KOPT-K1 (cell line): ENCODE results near the gene F13A1.

ENCODE experiments used
- H3K27ac ChIP-seq: fragments of 200-600 bp; sonication (generic); 2 replicates; pipeline ENCODE4 v1.5.1; 2016; ENCODE audit warnings: antibody characterized with exemption, mild to moderate bottlenecking, low read depth, low read length; ENCODE audit not compliant: poor library complexity, severe bottlenecking
- H3K36me3 ChIP-seq: fragments of 200-600 bp; sonication (generic); 2 replicates; pipeline ENCODE4 v1.5.1; 2017; ENCODE audit warnings: antibody characterized with exemption, mild to moderate bottlenecking, low read length, moderate library complexity; ENCODE audit not compliant: insufficient read depth
- H3K9me3 ChIP-seq: fragments of 200-600 bp; sonication (generic); 2 replicates; pipeline ENCODE4 v1.5.1; 2017; ENCODE audit warnings: antibody characterized with exemption, low read length, mild to moderate bottlenecking; ENCODE audit not compliant: insufficient read depth, poor library complexity, severe bottlenecking

Gene F13A1

GRCh38 chr6:6319952-6320811 lies at the start of gene F13A1:
TSS of gene F13A1 (minus strand) at chr6:6320662. CDS start at chr6:6318664, 1,998 bp downstream.
- Histone ChIP-seq H3K9me3 (no peaks in the 10 kb centered on the region), H3K36me3 (no peaks in the 10 kb centered on the region), H3K27ac (no peak within 1 kb of the TSS)

- Histone ChIP-seq H3K9me3 (no peaks in the 10 kb centered on the region), H3K36me3 (no peaks in the 10 kb centered on the region), H3K27ac (no peak overlapping the region)
Measured at GRCh38 chr6:6368684-6369052, 48.2 kb upstream of the F13A1 start.

GRCh38 chr6:6368040-6368683 lies 47.7 kb upstream of the F13A1 start:
- H3K27ac ChIP-seq = no peak overlapping the region
- H3K9me3 ChIP-seq = no peaks in the 10 kb centered on the region
- H3K36me3 ChIP-seq = no peaks in the 10 kb centered on the region

- Histone ChIP-seq H3K9me3 (no peaks in the 10 kb centered on the region), H3K27ac (no peak overlapping the region), H3K36me3 (no peaks in the 10 kb centered on the region)
Measured at GRCh38 chr6:6366803-6367202, 46.3 kb upstream of the F13A1 start.

- H3K36me3 ChIP-seq = no peaks in the 10 kb centered on the region
Measured at GRCh38 chr6:6365242-6365641, 44.8 kb upstream of the F13A1 start.

GRCh38 chr6:6362056-6362840 lies 41.8 kb upstream of the F13A1 start:
- no peaks in the 10 kb centered on the region for H3K36me3 ChIP-seq
- H3K9me3 ChIP-seq = no peaks in the 10 kb centered on the region
- H3K27ac ChIP-seq = no peak overlapping the region

More at GRCh38 chr6:6365242-6365641, 44.8 kb upstream of the F13A1 start:
- H3K27ac ChIP-seq = no peak overlapping the region
- H3K9me3 ChIP-seq = no peaks in the 10 kb centered on the region

- no peaks in the 10 kb centered on the region for H3K36me3 ChIP-seq
- no peak overlapping the region for H3K27ac ChIP-seq
- no peaks in the 10 kb centered on the region for H3K9me3 ChIP-seq
Measured at GRCh38 chr6:6357530-6357929, 37.1 kb upstream of the F13A1 start.

GRCh38 chr6:6357032-6357431 lies 36.6 kb upstream of the F13A1 start:
- no peaks in the 10 kb centered on the region for H3K36me3 ChIP-seq
- no peaks in the 10 kb centered on the region for H3K9me3 ChIP-seq
- H3K27ac ChIP-seq = no peak overlapping the region

GRCh38 chr6:6352772-6353171 lies 32.3 kb upstream of the F13A1 start:
- no peaks in the 10 kb centered on the region for H3K36me3 ChIP-seq
- no peak overlapping the region for H3K27ac ChIP-seq
- H3K9me3 ChIP-seq = no peaks in the 10 kb centered on the region

GRCh38 chr6:6351511-6352025 lies 31.1 kb upstream of the F13A1 start:
- Histone ChIP-seq H3K9me3 (no peaks in the 10 kb centered on the region), H3K27ac (peak overlapping the region; percentile 11), H3K36me3 (no peaks in the 10 kb centered on the region)

GRCh38 chr6:6350696-6351095 lies 30.2 kb upstream of the F13A1 start:
- H3K27ac ChIP-seq = no peak overlapping the region
- H3K36me3 ChIP-seq = no peaks in the 10 kb centered on the region
- H3K9me3 ChIP-seq = no peaks in the 10 kb centered on the region

GRCh38 chr6:6348256-6348655 lies 27.8 kb upstream of the F13A1 start:
- H3K36me3 ChIP-seq = no peaks in the 10 kb centered on the region
- H3K27ac ChIP-seq = peak overlapping the region; percentile 30
- no peaks in the 10 kb centered on the region for H3K9me3 ChIP-seq

GRCh38 chr6:6346427-6347023 lies 26.1 kb upstream of the F13A1 start:
- no peaks in the 10 kb centered on the region for H3K9me3 ChIP-seq
- no peak overlapping the region for H3K27ac ChIP-seq
- no peaks in the 10 kb centered on the region for H3K36me3 ChIP-seq

- Histone ChIP-seq H3K36me3 (no peaks in the 10 kb centered on the region), H3K27ac (no peak overlapping the region)
Measured at GRCh38 chr6:6333501-6333900, 13.0 kb upstream of the F13A1 start.

GRCh38 chr6:6332811-6333244 lies 12.4 kb upstream of the F13A1 start:
- H3K36me3 ChIP-seq = no peaks in the 10 kb centered on the region
- H3K27ac ChIP-seq = peak overlapping the region; percentile 88
- peaks cover 8% of the 10 kb centered on the region for H3K9me3 ChIP-seq

More at GRCh38 chr6:6333501-6333900, 13.0 kb upstream of the F13A1 start:
- H3K9me3 ChIP-seq = peaks cover 8% of the 10 kb centered on the region
